ENCODE results near the gene PCGF3.
A peak's percentile ranks its signal among the peaks of the same experiment; 100 is the strongest.

PCGF3 gene

DNA sequence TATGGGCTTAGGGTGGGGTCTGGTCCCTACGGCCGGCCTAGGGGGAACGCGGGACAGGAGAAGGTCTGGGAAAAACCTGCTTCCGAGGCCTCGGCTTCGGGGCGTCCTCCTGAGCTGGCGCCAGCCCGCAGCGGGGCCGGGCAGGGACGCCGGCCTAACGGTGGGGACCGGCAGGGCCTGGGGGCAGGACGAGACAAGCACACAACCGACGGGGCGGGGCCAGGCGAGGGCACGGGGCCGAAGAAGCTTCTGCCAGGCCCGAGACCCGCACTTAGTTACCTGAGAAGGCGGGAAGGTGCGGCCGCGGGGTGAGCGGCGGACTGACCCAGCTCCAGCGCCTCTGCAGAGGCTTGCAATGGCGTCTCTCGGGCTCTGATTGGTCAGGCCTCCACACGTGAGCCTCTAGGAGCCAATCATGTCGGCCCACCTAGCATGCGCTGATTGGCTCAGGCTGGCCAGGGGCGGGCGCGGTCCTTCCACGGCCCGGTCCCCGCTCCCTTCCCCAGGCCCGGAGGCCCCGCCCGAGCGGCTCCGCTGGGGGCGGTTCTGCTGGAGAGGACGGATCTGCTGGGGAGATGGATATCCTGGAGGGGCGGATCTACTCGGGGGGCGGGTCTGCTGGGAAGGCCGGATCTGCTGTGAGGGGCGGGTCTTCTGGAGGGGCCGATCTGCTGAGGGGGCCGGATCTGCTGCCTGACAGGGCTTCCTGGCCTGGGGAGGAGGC is 76.0 kb downstream of the PCGF3 start (continued):
- TF ChIP-seq TSHZ1 (tag by site-specific recombination; IDR thresholded peaks at IDR 0.05; ENCODE audit: borderline replicate concordance) = no peak
- TF ChIP-seq ZNF155 (tag by site-specific recombination; IDR thresholded peaks at IDR 0.05) = no peak
- peak; percentile 97 for TF ChIP-seq SP2 (tag by site-specific recombination; IDR thresholded peaks at IDR 0.05)
- no peak for TF ChIP-seq ZNF157 (tag by site-specific recombination; IDR thresholded peaks at IDR 0.05)
- TF ChIP-seq BCL11B (tag by site-specific recombination; IDR thresholded peaks at IDR 0.05; ENCODE audit: low read depth) = 0 out of 2 replicates have a peak, but pooled peaks have one; percentile 31
- no peak for TF ChIP-seq PRDM6 (tag by site-specific recombination; IDR thresholded peaks at IDR 0.05)
- no peak for TF ChIP-seq HOXA7 (CRISPR knock-in tag; IDR thresholded peaks at IDR 0.05; ENCODE audit: borderline replicate concordance)
- no peak for TF ChIP-seq ZNF311 (tag by site-specific recombination; IDR thresholded peaks at IDR 0.05; ENCODE audit: borderline replicate concordance)
- TF ChIP-seq KLF1 (tag by site-specific recombination; IDR thresholded peaks at IDR 0.05) = peak; percentile 24; the same call in 1 of the 2 replicates
- TF ChIP-seq ZNF626 (tag by site-specific recombination; IDR thresholded peaks at IDR 0.05) = no peak
- TF ChIP-seq SETDB1 (IDR thresholded peaks at IDR 0.05; ENCODE audit: insufficient read length, low read length) = no peak
- TF ChIP-seq, protein P1, sequence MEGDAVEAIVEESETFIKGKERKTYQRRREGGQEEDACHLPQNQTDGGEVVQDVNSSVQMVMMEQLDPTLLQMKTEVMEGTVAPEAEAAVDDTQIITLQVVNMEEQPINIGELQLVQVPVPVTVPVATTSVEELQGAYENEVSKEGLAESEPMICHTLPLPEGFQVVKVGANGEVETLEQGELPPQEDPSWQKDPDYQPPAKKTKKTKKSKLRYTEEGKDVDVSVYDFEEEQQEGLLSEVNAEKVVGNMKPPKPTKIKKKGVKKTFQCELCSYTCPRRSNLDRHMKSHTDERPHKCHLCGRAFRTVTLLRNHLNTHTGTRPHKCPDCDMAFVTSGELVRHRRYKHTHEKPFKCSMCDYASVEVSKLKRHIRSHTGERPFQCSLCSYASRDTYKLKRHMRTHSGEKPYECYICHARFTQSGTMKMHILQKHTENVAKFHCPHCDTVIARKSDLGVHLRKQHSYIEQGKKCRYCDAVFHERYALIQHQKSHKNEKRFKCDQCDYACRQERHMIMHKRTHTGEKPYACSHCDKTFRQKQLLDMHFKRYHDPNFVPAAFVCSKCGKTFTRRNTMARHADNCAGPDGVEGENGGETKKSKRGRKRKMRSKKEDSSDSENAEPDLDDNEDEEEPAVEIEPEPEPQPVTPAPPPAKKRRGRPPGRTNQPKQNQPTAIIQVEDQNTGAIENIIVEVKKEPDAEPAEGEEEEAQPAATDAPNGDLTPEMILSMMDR (tag by site-specific recombination; IDR thresholded peaks at IDR 0.05) = no peak
- TF ChIP-seq ZNF324 (tag by site-specific recombination; IDR thresholded peaks at IDR 0.05) = no peak
- no peak for TF ChIP-seq ZBTB21 (tag by site-specific recombination; IDR thresholded peaks at IDR 0.05)
- TF ChIP-seq ZSCAN5A (tag by site-specific recombination; IDR thresholded peaks at IDR 0.05) = no peak
- TF ChIP-seq, protein P2, sequence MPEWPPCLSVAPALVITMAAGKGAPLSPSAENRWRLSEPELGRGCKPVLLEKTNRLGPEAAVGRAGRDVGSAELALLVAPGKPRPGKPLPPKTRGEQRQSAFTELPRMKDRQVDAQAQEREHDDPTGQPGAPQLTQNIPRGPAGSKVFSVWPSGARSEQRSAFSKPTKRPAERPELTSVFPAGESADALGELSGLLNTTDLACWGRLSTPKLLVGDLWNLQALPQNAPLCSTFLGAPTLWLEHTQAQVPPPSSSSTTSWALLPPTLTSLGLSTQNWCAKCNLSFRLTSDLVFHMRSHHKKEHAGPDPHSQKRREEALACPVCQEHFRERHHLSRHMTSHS (tag by site-specific recombination; IDR thresholded peaks at IDR 0.05) = no peak
- no peak for TF ChIP-seq ZNF169 (tag by site-specific recombination; IDR thresholded peaks at IDR 0.05)
- no peak for TF ChIP-seq ZNF398 (tag by site-specific recombination; IDR thresholded peaks at IDR 0.05)
- TF ChIP-seq, protein P3, sequence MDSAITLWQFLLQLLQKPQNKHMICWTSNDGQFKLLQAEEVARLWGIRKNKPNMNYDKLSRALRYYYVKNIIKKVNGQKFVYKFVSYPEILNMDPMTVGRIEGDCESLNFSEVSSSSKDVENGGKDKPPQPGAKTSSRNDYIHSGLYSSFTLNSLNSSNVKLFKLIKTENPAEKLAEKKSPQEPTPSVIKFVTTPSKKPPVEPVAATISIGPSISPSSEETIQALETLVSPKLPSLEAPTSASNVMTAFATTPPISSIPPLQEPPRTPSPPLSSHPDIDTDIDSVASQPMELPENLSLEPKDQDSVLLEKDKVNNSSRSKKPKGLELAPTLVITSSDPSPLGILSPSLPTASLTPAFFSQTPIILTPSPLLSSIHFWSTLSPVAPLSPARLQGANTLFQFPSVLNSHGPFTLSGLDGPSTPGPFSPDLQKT (IDR thresholded peaks at IDR 0.05; ENCODE audit: borderline replicate concordance, low read depth, low read length) = no peak
- no peak for TF ChIP-seq OVOL3 (tag by site-specific recombination; IDR thresholded peaks at IDR 0.05)
- no peak for TF ChIP-seq ZNF2 (tag by site-specific recombination; IDR thresholded peaks at IDR 0.05)
- TF ChIP-seq ZNF391 (tag by site-specific recombination; IDR thresholded peaks at IDR 0.05; ENCODE audit: borderline replicate concordance, low read depth) = no peak
- no peak for TF ChIP-seq ZNF175 (tag by site-specific recombination; IDR thresholded peaks at IDR 0.05)
- no peak for TF ChIP-seq ZNF473 (tag by site-specific recombination; IDR thresholded peaks at IDR 0.05)
- TF ChIP-seq ZNF202 (tag by site-specific recombination; IDR thresholded peaks at IDR 0.05; ENCODE audit: borderline replicate concordance) = no peak
- no peak for TF ChIP-seq ZNF514 (tag by site-specific recombination; IDR thresholded peaks at IDR 0.05)
- no peak for TF ChIP-seq ZNF335 (tag by site-specific recombination; conservative IDR thresholded peaks at IDR 0.05)
- TF ChIP-seq ZNF747 (tag by site-specific recombination; IDR thresholded peaks at IDR 0.05) = no peak
